Stimulated activated effector memory CD8-positive, alpha-beta T cell treated with anti-CD3 and anti-CD28 coated beads, Interleukin-12 subunit alpha, Interleukin-12 subunit beta, amount 100 ng/mL, for 72 hours (primary cell): Measurements from ENCODE around the gene MIDN.

Experiments used
- ATAC-seq: fragments of 150-1000 bp; cut with Tn5 transposase; 2 replicates; pipeline ENCODE4 v1.10.0; 2021
- DNase-seq, 2 donors: peaks; one replicate each; pipeline ENCODE4 v3.0.0; 2021 to 2022; ENCODE audit warnings: low spot score in 2 of 2
- H3K27ac Mint-ChIP-seq: one replicate; pipeline ENCODE4 v1.8.0; 2022; ENCODE audit warnings: mild to moderate bottlenecking, mixed read lengths
- H3K36me3 Mint-ChIP-seq: one replicate; pipeline ENCODE4 v1.8.0; 2022; ENCODE audit warnings: mild to moderate bottlenecking, mixed read lengths
- H3K4me1 Mint-ChIP-seq: one replicate; pipeline ENCODE4 v1.8.0; 2022; ENCODE audit warnings: mixed read lengths
- H3K4me3 Mint-ChIP-seq: one replicate; pipeline ENCODE4 v1.8.0; 2022; ENCODE audit warnings: mild to moderate bottlenecking, mixed read lengths
- H3K9me3 Mint-ChIP-seq: one replicate; pipeline ENCODE4 v1.8.0; 2022; ENCODE audit warnings: mixed read lengths

MIDN gene

GRCh38 chr19:1216756-1217155 is 31.6 kb upstream of the MIDN start:
- no peak overlapping the region for H3K4me3 Mint-ChIP-seq
- peaks cover 34% of the 10 kb centered on the region for H3K36me3 Mint-ChIP-seq
- ATAC-seq (no peak), DNase-seq (no peak)
- H3K4me1 Mint-ChIP-seq: peaks cover 16% of the 10 kb centered on the region
- H3K27ac Mint-ChIP-seq: peak overlapping the region; percentile 69
- no peaks in the 10 kb centered on the region for H3K9me3 Mint-ChIP-seq

- Mint-ChIP-seq H3K4me3 (no peak overlapping the region), H3K27ac (peak overlapping the region; percentile 69), H3K36me3 (peaks cover 28% of the 10 kb centered on the region), H3K9me3 (no peaks in the 10 kb centered on the region), H3K4me1 (peaks cover 14% of the 10 kb centered on the region)
- no peak for DNase-seq
- no peak for ATAC-seq
These were observed 31.0 kb upstream of the MIDN start for GRCh38 chr19:1217366-1217765.

GRCh38 chr19:1218751-1219567 is 29.4 kb upstream of the MIDN start:
- ATAC-seq (no peak), DNase-seq (no peak)
- no peak overlapping the region for H3K27ac Mint-ChIP-seq
- H3K36me3 Mint-ChIP-seq: peaks cover 12% of the 10 kb centered on the region
- H3K4me1 Mint-ChIP-seq: peaks cover 5% of the 10 kb centered on the region
- H3K4me3 Mint-ChIP-seq: no peak overlapping the region
- no peaks in the 10 kb centered on the region for H3K9me3 Mint-ChIP-seq

DNA sequence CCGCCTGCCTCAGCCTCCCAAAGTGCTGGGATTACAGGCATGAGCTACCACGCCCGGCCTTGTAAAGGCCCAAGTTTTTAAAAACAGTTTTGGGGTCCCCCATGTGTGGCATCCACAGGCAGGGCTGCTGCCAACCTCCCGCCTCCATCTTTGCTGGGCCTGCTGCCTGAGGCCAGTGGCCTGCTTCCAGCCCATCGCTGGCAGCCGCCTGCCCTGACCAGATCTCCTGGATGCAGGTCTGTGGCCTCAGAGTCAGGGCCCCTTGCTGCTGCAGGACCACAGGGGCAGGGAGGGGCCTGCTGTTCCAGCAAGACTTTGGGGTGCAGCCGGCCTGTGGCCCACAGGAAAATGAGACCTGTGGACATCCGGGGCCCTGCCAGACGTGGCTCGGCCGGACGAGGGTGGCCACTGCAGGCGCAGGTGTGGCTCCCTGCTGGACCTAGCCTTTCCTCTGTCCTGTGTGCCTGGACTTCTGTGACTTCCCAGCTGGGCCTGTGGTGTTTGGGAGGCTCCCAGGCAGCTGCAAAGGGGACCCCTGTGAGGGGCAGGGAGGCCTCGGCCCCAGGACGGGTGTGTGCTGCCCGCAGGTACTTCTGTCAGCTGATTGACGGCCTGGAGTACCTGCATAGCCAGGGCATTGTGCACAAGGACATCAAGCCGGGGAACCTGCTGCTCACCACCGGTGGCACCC is 28.5 kb upstream of the MIDN start:
- no peaks in the 10 kb centered on the region for H3K4me1 Mint-ChIP-seq
- peaks cover 11% of the 10 kb centered on the region for H3K36me3 Mint-ChIP-seq
- ATAC-seq (no peak), DNase-seq (no peak)
- H3K4me3 Mint-ChIP-seq: no peak overlapping the region
- no peak overlapping the region for H3K27ac Mint-ChIP-seq
- H3K9me3 Mint-ChIP-seq: no peaks in the 10 kb centered on the region

GRCh38 chr19:1220477-1220930 is 27.9 kb upstream of the MIDN start:
- Mint-ChIP-seq H3K4me3 (no peak overlapping the region), H3K36me3 (peaks cover 11% of the 10 kb centered on the region), H3K9me3 (no peaks in the 10 kb centered on the region), H3K4me1 (no peaks in the 10 kb centered on the region), H3K27ac (no peak overlapping the region)
- ATAC-seq (no peak), DNase-seq (no peak)

DNA sequence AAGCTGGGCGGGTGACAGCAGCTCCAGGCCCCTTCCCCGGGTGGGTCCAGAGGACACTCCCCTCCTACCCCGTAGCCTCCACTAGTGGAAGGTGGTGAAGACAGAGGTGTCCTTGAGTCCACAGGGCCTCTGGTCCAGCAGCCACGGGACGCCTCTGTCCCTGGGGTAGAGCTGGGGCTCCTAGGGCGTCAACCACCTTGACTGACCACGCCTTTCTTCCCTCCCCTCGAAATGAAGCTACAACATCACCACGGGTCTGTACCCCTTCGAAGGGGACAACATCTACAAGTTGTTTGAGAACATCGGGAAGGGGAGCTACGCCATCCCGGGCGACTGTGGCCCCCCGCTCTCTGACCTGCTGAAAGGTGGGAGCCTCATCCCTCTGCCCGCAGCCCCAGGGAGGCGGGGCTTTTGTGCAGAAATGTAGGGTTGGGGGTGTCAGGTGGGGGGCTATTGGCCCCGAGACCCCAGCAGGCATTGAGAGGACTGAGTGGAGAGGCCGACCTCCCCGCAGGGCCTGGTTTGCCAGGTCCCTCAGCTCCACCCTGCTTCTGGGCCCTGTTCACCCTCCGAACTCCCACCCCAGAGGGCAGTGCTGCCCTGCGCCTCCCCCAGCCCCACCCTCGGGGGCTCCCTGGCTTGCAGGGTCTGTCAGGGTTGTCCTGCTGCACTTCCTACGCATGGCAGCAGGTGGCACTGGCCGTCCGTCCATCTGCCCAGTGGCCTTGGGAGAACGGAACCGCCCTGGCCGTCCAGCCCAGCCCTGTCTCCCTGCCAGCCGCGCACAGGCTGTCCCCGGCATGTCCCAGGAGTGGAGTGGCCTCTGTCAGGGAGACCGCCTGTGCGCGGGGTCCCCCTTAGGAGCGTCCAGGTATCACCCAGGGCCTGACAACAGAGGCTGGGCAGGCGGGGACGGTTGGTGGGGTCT is 27.1 kb upstream of the MIDN start:
- no peak overlapping the region for H3K27ac Mint-ChIP-seq
- peaks cover 5% of the 10 kb centered on the region for H3K36me3 Mint-ChIP-seq

GRCh38 chr19:1221904-1222255 is 26.5 kb upstream of the MIDN start:
- H3K4me1 Mint-ChIP-seq: no peaks in the 10 kb centered on the region
- H3K9me3 Mint-ChIP-seq: no peaks in the 10 kb centered on the region
- no peak overlapping the region for H3K4me3 Mint-ChIP-seq
- H3K36me3 Mint-ChIP-seq: no peaks in the 10 kb centered on the region
- no peak overlapping the region for H3K27ac Mint-ChIP-seq
- no peak for ATAC-seq
- no peak for DNase-seq

More for the DNA sequence above, 27.1 kb upstream of the MIDN start:
- H3K9me3 Mint-ChIP-seq: no peaks in the 10 kb centered on the region
- no peak overlapping the region for H3K4me3 Mint-ChIP-seq
- DNase-seq (no peak), ATAC-seq (no peak)
- no peaks in the 10 kb centered on the region for H3K4me1 Mint-ChIP-seq

DNA sequence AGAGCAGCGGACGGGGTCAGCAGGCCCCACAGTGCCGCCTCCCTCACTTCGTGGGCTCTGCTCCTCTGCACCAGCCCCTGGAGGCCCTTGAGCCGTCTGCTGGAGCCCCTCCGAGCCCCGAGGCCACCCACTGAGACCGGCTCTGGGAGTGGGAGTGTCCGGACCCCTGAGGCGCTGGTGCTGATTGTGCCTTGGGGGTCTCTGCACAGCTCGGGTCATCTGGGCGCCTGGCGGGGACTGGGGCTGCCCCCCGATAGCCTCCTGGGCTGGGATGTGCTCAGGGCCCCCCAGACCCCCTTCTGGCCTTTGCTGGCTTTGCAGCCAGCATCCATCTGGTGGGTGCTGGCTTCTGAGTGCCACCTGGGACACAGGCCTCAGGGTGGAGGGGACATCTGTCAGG is 26.0 kb upstream of the MIDN start:
- Mint-ChIP-seq H3K4me3 (no peak overlapping the region), H3K36me3 (no peaks in the 10 kb centered on the region), H3K4me1 (no peaks in the 10 kb centered on the region), H3K27ac (no peak overlapping the region), H3K9me3 (no peaks in the 10 kb centered on the region)
- peak; percentile 26 for ATAC-seq
- DNase-seq: no peak

- H3K27ac Mint-ChIP-seq: no peak overlapping the region
- no peaks in the 10 kb centered on the region for H3K9me3 Mint-ChIP-seq
- DNase-seq: no peak
- H3K4me1 Mint-ChIP-seq: no peaks in the 10 kb centered on the region
- no peak overlapping the region for H3K4me3 Mint-ChIP-seq
- ATAC-seq: peak; percentile 29
- peaks cover 4% of the 10 kb centered on the region for H3K36me3 Mint-ChIP-seq
These were observed 25.1 kb upstream of the MIDN start for GRCh38 chr19:1223018-1223855.

DNA sequence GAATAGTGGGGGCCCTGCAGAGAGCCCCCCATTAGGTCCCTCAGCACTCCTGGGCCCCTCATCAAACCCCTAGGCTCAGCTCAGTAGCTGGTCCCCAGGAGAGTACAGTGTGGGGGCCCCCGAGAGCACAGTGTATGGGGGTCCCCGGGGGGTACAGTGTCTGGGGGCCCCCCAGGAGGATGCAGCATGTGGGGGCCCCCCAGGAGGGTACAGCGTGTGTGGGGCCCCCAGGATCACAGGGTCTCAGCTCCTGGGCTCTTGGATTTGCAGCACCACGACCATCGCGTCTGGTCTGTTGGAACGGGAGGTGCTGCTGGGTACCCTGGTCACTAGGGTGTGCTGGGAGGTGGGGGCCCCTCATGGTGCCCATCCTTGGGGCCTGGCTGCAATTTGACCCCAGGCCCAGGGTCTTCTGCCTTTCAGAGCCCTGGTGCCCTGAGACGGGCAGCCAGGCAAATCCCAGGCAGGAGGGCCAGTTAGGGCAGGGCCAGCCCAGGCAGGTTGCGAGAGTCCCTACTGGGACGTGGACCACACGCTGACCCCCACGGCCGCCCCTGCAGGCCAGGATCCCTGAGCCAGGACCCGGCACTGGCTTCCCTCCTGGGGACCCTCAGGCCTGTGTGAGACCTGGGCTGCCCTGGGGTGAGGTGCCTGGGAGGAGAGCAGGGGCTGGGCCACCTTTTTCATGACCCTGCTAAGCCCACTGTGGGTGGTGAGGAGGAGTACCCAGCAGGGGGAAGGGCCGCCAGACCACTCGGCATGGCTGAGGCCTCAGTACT is 24.1 kb upstream of the MIDN start:
- no peak for ATAC-seq
- DNase-seq: no peak
- no peak overlapping the region for H3K27ac Mint-ChIP-seq
- no peaks in the 10 kb centered on the region for H3K9me3 Mint-ChIP-seq
- H3K36me3 Mint-ChIP-seq: peaks cover 6% of the 10 kb centered on the region
- H3K4me3 Mint-ChIP-seq: no peak overlapping the region
- no peaks in the 10 kb centered on the region for H3K4me1 Mint-ChIP-seq

DNA sequence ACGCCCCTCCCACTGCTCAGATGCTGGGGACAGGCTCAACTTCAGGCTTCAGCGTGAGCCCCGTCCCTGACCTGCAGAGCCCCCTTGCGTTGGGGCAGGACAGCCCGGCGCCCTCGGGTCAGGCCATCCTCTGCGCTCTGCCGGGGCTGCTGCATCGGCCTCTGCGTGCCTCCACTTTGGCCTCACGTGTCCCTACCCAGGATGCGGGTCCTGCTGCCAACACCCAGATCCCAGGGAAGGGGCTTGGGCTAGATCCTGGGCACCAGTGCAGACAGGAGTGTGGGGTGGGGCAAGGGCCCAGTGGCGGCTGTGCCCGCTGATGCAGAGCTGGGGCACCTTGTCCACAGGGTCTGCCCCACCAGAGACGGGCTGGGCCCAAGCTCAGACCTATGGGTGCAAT is 23.5 kb upstream of the MIDN start:
- H3K36me3 Mint-ChIP-seq: peaks cover 6% of the 10 kb centered on the region
- no peaks in the 10 kb centered on the region for H3K9me3 Mint-ChIP-seq
- no peaks in the 10 kb centered on the region for H3K4me1 Mint-ChIP-seq
- DNase-seq (no peak), ATAC-seq (no peak)
- H3K4me3 Mint-ChIP-seq: no peak overlapping the region
- H3K27ac Mint-ChIP-seq: no peak overlapping the region

DNA sequence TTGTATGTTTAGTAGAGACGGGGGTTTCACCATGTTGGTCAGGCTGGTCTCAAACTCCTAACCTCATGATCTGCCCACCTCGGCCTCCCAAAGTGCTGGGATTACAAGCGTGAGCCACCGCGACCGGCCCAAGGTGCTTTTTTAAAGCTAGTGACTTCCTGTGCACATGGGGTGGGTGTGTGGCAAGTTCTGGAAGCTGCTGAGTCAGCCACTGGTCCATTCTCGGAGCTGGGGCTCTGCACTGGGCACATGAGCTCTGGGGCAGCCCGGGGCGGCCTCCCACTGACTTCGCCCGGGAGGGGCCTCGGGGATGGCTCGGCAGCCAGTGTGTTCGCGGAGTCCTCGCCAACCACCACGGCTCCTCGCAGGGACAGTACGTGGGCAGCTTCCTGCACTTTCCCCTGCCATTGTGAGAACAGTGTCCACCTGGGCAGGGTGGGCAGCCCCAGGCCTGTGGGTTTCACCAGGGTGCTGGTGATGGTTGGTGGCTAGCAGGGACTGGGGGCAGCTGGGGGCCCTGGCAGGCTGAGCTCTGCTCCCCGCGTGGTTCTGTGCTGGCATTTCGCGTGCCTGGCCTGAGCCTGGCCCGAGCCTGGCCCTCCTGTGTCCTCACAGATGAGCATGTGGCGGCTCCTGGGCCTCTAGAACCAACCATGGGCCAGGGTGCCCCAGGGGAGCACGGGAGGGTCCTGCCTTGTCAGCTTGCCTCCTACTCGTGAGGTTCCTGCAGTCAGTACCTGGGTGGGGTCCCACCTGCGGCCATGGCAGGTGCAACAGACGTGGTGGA is 22.8 kb upstream of the MIDN start:
- Mint-ChIP-seq H3K4me3 (no peak overlapping the region), H3K9me3 (no peaks in the 10 kb centered on the region), H3K36me3 (peaks cover 6% of the 10 kb centered on the region), H3K4me1 (no peaks in the 10 kb centered on the region), H3K27ac (no peak overlapping the region)
- no peak for ATAC-seq
- DNase-seq: no peak

- Mint-ChIP-seq H3K4me1 (no peaks in the 10 kb centered on the region), H3K36me3 (peaks cover 6% of the 10 kb centered on the region), H3K9me3 (no peaks in the 10 kb centered on the region), H3K4me3 (no peak overlapping the region), H3K27ac (no peak overlapping the region)
- ATAC-seq (no peak), DNase-seq (no peak)
These were observed 22.2 kb upstream of the MIDN start for GRCh38 chr19:1226227-1226518.
